Measurements from ENCODE around the gene VOPP1. TPM values are rescaled to one million over a fixed set of nuclear protein-coding genes. Genes with fewer than 3 reads are reported as not detected.
"Not testable (repeated sequence)": the region's sequence is repeated elsewhere in the genome, so short reads cannot be mapped to it uniquely, and the experiment has no call there.

VOPP1 gene
- total and polyA plus RNA-seq, 4 experiments from 2014 or later: 43.0 to 98.7 (median 90.7) TPM

- H3K27me3 ChIP-seq (ENCODE audit: insufficient read depth, low read length): no peaks in the 10 kb centered on the region
- no peaks in the 10 kb centered on the region for H3K36me3 Mint-ChIP-seq
- H3K27ac Mint-ChIP-seq: peak overlapping the region in 3 of 7 donors; percentile 38 to 68 (median 55)
- intact Hi-C loops (cut with micrococcal nuclease): no loop called here
- DNase-seq: no peak
- H3K27ac ChIP-seq (ENCODE audit: low read depth, low read length): no peak overlapping the region
- H3K4me1 ChIP-seq (ENCODE audit: insufficient read depth, low read length): peaks cover 6% of the 10 kb centered on the region
- H3K4me3 ChIP-seq (ENCODE audit: low read length in 2 of 2): no peak overlapping the region
- CTCF ChIA-PET (ENCODE audit: partially characterized antibody): interaction anchor here (1.9 kb wide), 1 partner anchor 155 kb away, joined by 6 read pairs; no protein-coding TSS in a partner anchor
- H3K9me3 Mint-ChIP-seq: peaks cover 0 to 2% (median 0%) of the 10 kb centered on the region in 8 donors
- no peaks in the 10 kb centered on the region for H3K36me3 ChIP-seq (ENCODE audit: insufficient read depth, low read length)
- POLR2A ChIA-PET (ENCODE audit: partially characterized antibody): interaction anchor here (1.7 kb wide), 1 partner anchor 14 kb away, joined by 4 read pairs; no protein-coding TSS in a partner anchor
- H3K27me3 Mint-ChIP-seq: peaks cover 2 to 3% of the 10 kb centered on the region in 2 donors
- H3K4me1 Mint-ChIP-seq: peaks cover 4 to 20% (median 12%) of the 10 kb centered on the region in 4 donors
- no peak overlapping the region for H3K4me3 Mint-ChIP-seq
- H3K9me3 ChIP-seq (ENCODE audit: control insufficient read depth in 1 of 2, low read length in 2 of 2): no peaks in the 10 kb centered on the region
These were observed 15.5 kb upstream of the VOPP1 start for GRCh38 chr7:55587687-55588378.

GRCh38 chr7:55582656-55583055 is 10.4 kb upstream of the VOPP1 start:
- H3K27me3 ChIP-seq (ENCODE audit: insufficient read depth, low read length); H3K36me3 ChIP-seq (ENCODE audit: insufficient read depth, low read length); H3K36me3 Mint-ChIP-seq; H3K9me3 ChIP-seq (ENCODE audit: control insufficient read depth in 1 of 2, low read length in 2 of 2); H3K4me3 ChIP-seq (ENCODE audit: low read length in 2 of 2); H3K27me3 Mint-ChIP-seq; H3K4me1 ChIP-seq (ENCODE audit: insufficient read depth, low read length); intact Hi-C loops (cut with micrococcal nuclease); H3K27ac ChIP-seq (ENCODE audit: low read depth, low read length); H3K9me3 Mint-ChIP-seq: not testable (repeated sequence)
- H3K4me1 Mint-ChIP-seq: peaks cover 6 to 27% (median 17%) of the 10 kb centered on the region in 4 donors
- POLR2A ChIA-PET (ENCODE audit: partially characterized antibody): interaction anchor here (2.0 to 3.0 kb wide), 2 partner anchors 9 to 48 kb away, joined by 9 to 28 read pairs; partner anchors contain the start of gene VOPP1
- peak overlapping the region in 5 of 8 donors; percentile 32 to 67 (median 42) for H3K4me3 Mint-ChIP-seq
- peak overlapping the region in 3 of 7 donors; percentile 53 to 75 (median 70) for H3K27ac Mint-ChIP-seq
- DNase-seq: peak in 2 of 5 donors; percentile 37 to 40
- CTCF ChIA-PET (ENCODE audit: partially characterized antibody): interaction anchor here (0.7 to 3.6 kb wide), 6 partner anchors 10 to 114 kb away, joined by 3 to 22 read pairs (median 5); partner anchors contain the start of gene VOPP1

GRCh38 chr7:55576753-55577152 is 4.5 kb upstream of the VOPP1 start:
- Histone ChIP-seq H3K27me3 (ENCODE audit: insufficient read depth, low read length) (no peaks in the 10 kb centered on the region), H3K4me3 (ENCODE audit: low read length in 2 of 2) (no peak overlapping the region), H3K9me3 (ENCODE audit: control insufficient read depth in 1 of 2, low read length in 2 of 2) (no peaks in the 10 kb centered on the region), H3K27ac (ENCODE audit: low read depth, low read length) (no peak overlapping the region), H3K36me3 (ENCODE audit: insufficient read depth, low read length) (no peaks in the 10 kb centered on the region), H3K4me1 (ENCODE audit: insufficient read depth, low read length) (peaks cover 25% of the 10 kb centered on the region)
- Mint-ChIP-seq H3K4me1 (peaks cover 24 to 36% (median 30%) of the 10 kb centered on the region in 4 donors), H3K36me3 (peaks cover 0 to 7% of the 10 kb centered on the region in 2 donors), H3K9me3 (peaks cover 0 to 4% (median 0%) of the 10 kb centered on the region in 8 donors), H3K27me3 (no peaks in the 10 kb centered on the region), H3K4me3 (no peak overlapping the region), H3K27ac (no peak overlapping the region)
- ChIA-PET POLR2A (ENCODE audit: partially characterized antibody) (no interaction called here), CTCF (ENCODE audit: partially characterized antibody) (no interaction called here)
- DNase-seq: no peak
- intact Hi-C loops (cut with micrococcal nuclease): loop anchor here (10.0 kb wide), 1 partner anchor 822 kb away; the partner anchor contains the start of gene SEC61G

- H3K27ac Mint-ChIP-seq: peak overlapping the region in 6 of 7 donors; percentile 26 to 89 (median 42)
- Histone ChIP-seq H3K4me3 (ENCODE audit: low read length in 2 of 2) (no peak overlapping the region), H3K4me1 (ENCODE audit: insufficient read depth, low read length) (peaks cover 25% of the 10 kb centered on the region), H3K27ac (ENCODE audit: low read depth, low read length) (no peak overlapping the region), H3K36me3 (ENCODE audit: insufficient read depth, low read length) (no peaks in the 10 kb centered on the region), H3K27me3 (ENCODE audit: insufficient read depth, low read length) (no peaks in the 10 kb centered on the region), H3K9me3 (ENCODE audit: control insufficient read depth in 1 of 2, low read length in 2 of 2) (no peaks in the 10 kb centered on the region)
- H3K27me3 Mint-ChIP-seq: no peaks in the 10 kb centered on the region
- no peak for DNase-seq
- peaks cover 0 to 12% of the 10 kb centered on the region in 2 donors for H3K36me3 Mint-ChIP-seq
- H3K9me3 Mint-ChIP-seq: peaks cover 0 to 2% (median 0%) of the 10 kb centered on the region in 8 donors
- ChIA-PET POLR2A (ENCODE audit: partially characterized antibody) (no interaction called here), CTCF (ENCODE audit: partially characterized antibody) (interaction anchor here (1.4 kb wide), 1 partner anchor 8 kb away, joined by 3 read pairs; no protein-coding TSS in a partner anchor)
- peak overlapping the region in 2 of 8 donors; percentile 0 to 42 for H3K4me3 Mint-ChIP-seq
- intact Hi-C loops (cut with micrococcal nuclease): loop anchor here (10.0 kb wide), 1 partner anchor 821 kb away; the partner anchor contains the start of gene SEC61G
- peaks cover 23 to 40% (median 30%) of the 10 kb centered on the region in 4 donors for H3K4me1 Mint-ChIP-seq
These were observed 3.4 kb upstream of the VOPP1 start for GRCh38 chr7:55575733-55576132.

GRCh38 chr7:55575098-55575497 is 2.8 kb upstream of the VOPP1 start:
- Mint-ChIP-seq H3K27ac (peak overlapping the region in 6 of 7 donors; percentile 31 to 89 (median 42)), H3K4me1 (peaks cover 26 to 47% (median 34%) of the 10 kb centered on the region in 4 donors), H3K27me3 (no peaks in the 10 kb centered on the region), H3K9me3 (peaks cover 0 to 2% (median 0%) of the 10 kb centered on the region in 8 donors), H3K4me3 (no peak overlapping the region), H3K36me3 (peaks cover 0 to 14% of the 10 kb centered on the region in 2 donors)
- DNase-seq: no peak
- no peaks in the 10 kb centered on the region for H3K9me3 ChIP-seq (ENCODE audit: control insufficient read depth in 1 of 2, low read length in 2 of 2)
- POLR2A ChIA-PET (ENCODE audit: partially characterized antibody): interaction anchor here (1.2 to 8.7 kb wide), 3 partner anchors 28 to 102 kb away, joined by 3 to 95 read pairs (median 5); no protein-coding TSS in a partner anchor
- intact Hi-C loops (cut with micrococcal nuclease): loop anchor here (10.0 kb wide), 1 partner anchor 820 kb away; the partner anchor contains the start of gene SEC61G
- no peaks in the 10 kb centered on the region for H3K36me3 ChIP-seq (ENCODE audit: insufficient read depth, low read length)
- no peaks in the 10 kb centered on the region for H3K27me3 ChIP-seq (ENCODE audit: insufficient read depth, low read length)
- H3K27ac ChIP-seq (ENCODE audit: low read depth, low read length): no peak overlapping the region
- peaks cover 30% of the 10 kb centered on the region for H3K4me1 ChIP-seq (ENCODE audit: insufficient read depth, low read length)
- no peak overlapping the region for H3K4me3 ChIP-seq (ENCODE audit: low read length in 2 of 2)
- CTCF ChIA-PET (ENCODE audit: partially characterized antibody): interaction anchor here (1.4 to 3.4 kb wide), 5 partner anchors 9 to 143 kb away, joined by 3 to 22 read pairs (median 8); no protein-coding TSS in a partner anchor

- Histone ChIP-seq H3K36me3 (ENCODE audit: insufficient read depth, low read length) (no peaks in the 10 kb centered on the region), H3K4me3 (ENCODE audit: low read length in 2 of 2) (peak overlapping the region; percentile 10 to 63), H3K27ac (ENCODE audit: low read depth, low read length) (peak overlapping the region; percentile 37), H3K27me3 (ENCODE audit: insufficient read depth, low read length) (no peaks in the 10 kb centered on the region), H3K4me1 (ENCODE audit: insufficient read depth, low read length) (peaks cover 39% of the 10 kb centered on the region), H3K9me3 (ENCODE audit: control insufficient read depth in 1 of 2, low read length in 2 of 2) (no peaks in the 10 kb centered on the region)
- Mint-ChIP-seq H3K27me3 (no peaks in the 10 kb centered on the region), H3K4me3 (peak overlapping the region; percentile 88 to 96 (median 93)), H3K9me3 (peaks cover 0 to 2% (median 0%) of the 10 kb centered on the region in 8 donors), H3K27ac (peak overlapping the region; percentile 72 to 99 (median 85)), H3K4me1 (peaks cover 35 to 56% (median 42%) of the 10 kb centered on the region in 4 donors), H3K36me3 (peaks cover 0 to 14% of the 10 kb centered on the region in 2 donors)
- peak; percentile 59 to 78 (median 69) for DNase-seq
- ChIA-PET POLR2A (ENCODE audit: partially characterized antibody) (interaction anchor here (0.7 to 8.7 kb wide), 19 partner anchors 9 to 815 kb away, joined by 3 to 95 read pairs (median 7); partner anchors contain the start of genes CHCHD2, LANCL2 and SEC61G), CTCF (ENCODE audit: partially characterized antibody) (interaction anchor here (1.1 to 6.9 kb wide), 11 partner anchors 10 to 142 kb away, joined by 3 to 29 read pairs (median 5); no protein-coding TSS in a partner anchor)
- intact Hi-C loops (cut with micrococcal nuclease): loop anchor here (5.0 to 10.0 kb wide), 3 partner anchors 378 to 819 kb away; partner anchors contain the start of genes CCT6A, MRPS17, PSPH and SEC61G
These were observed 1.9 kb upstream of the VOPP1 start for GRCh38 chr7:55574051-55574717.

Data from CD4-positive, alpha-beta memory T cell (primary cell).